ENCODE results near the gene ITPR1. TPM values are rescaled to one million over a fixed set of nuclear protein-coding genes. Genes with fewer than 3 reads are reported as not detected.

The ITPR1 gene
- total and polyA plus RNA-seq, 2 of the 4 experiments (the other 2 are of a cell fraction), result 1.8 to 5.7 TPM

DNA sequence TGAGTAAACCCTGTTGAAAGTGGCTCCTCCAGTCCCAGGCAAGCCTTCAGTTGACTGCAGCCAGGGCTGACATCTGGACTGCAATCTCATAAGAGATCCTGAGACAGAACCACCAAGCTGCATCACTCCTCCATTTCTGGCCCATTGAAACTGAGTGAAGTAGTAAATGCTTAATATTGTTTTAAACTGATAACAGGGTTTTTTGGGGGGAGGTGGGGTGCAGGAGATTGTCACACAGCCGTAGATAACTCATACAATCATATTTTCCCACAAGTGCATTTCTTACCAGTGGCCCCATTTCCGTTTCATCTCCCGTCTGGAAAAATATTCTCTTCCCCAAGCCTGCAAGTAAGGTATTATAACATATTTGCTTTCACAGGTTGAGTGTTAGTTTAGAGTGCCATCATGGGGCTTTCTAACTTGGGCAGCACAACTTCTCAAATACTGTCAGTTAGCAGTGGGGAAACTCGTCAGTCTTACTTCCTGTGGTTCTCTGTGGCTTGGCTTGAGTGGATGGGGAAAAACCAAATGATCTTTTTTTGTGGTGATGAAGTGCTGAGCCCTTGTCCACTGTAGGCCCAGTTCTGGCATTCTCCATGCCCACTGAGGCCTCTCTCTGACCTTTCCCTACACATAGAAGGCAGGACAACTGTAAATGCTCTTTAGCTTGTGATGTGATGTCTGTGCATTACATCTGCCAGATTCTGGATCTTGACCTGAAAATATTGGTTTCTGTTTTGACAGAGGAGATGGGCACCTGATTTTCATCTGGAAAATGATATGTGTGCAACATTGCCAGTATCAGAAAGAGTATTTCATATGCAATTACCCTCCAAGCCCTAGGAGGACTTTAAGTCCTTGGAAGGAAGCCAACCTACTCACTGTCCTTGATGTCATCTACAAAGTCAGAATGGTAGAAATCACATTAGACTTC is 396.0 kb downstream of the ITPR1 start:
- Histone ChIP-seq H2AFZ (replicated peaks; ENCODE audit: low read length, poor library complexity) (no peak overlapping the region), H2AK9ac (replicated peaks; ENCODE audit: low read depth, low read length, poor library complexity) (no peak overlapping the region), H2BK5ac (ENCODE audit: low read depth, low read length, poor library complexity, severe bottlenecking) (no peak overlapping the region), H3K4me1 (ENCODE audit: control insufficient read depth, insufficient read depth, low read length) (no peaks in the 10 kb centered on the region), H2BK15ac (ENCODE audit: low read depth, low read length) (no peak overlapping the region), H3K4me3 (ENCODE audit: insufficient read depth, low read depth, low read length) (no peak overlapping the region), H4K91ac (ENCODE audit: insufficient read depth, low read depth, low read length) (no peak overlapping the region), H3K36me3 (ENCODE audit: control insufficient read depth, insufficient read depth, low read length) (no peaks in the 10 kb centered on the region), H3K9me1 (ENCODE audit: insufficient read depth, low read length) (no peaks in the 10 kb centered on the region), H3K56ac (ENCODE audit: extremely low read depth, insufficient read depth, low read length) (no peak overlapping the region), H3K9me3 (ENCODE audit: control insufficient read depth, insufficient read depth, low read length) (no peaks in the 10 kb centered on the region), H3K9ac (ENCODE audit: low read depth, low read length) (no peak overlapping the region), H2BK20ac (ENCODE audit: low read depth, low read length) (no peak overlapping the region), H3K79me1 (ENCODE audit: low read depth in 1 of 2, low read length in 2 of 2) (no peaks in the 10 kb centered on the region), H3K27ac (ENCODE audit: insufficient read depth, low read length) (no peak overlapping the region), H4K20me1 (ENCODE audit: insufficient read depth, low read length) (no peaks in the 10 kb centered on the region), H3K23ac (ENCODE audit: low read depth, low read length) (no peak overlapping the region), H3K14ac (replicated peaks; ENCODE audit: low read depth, low read length) (no peak overlapping the region), H4K5ac (ENCODE audit: low read depth, low read length) (no peak overlapping the region), H3K4me2 (ENCODE audit: low read depth, low read length) (no peak overlapping the region), H3K18ac (ENCODE audit: low read depth, low read length) (no peak overlapping the region), H3K4ac (ENCODE audit: low read depth, low read length) (no peak overlapping the region), H3K27me3 (ENCODE audit: control insufficient read depth, insufficient read depth, low read length) (no peaks in the 10 kb centered on the region), H2AK5ac (ENCODE audit: low read depth, low read length) (no peak overlapping the region), H2BK120ac (ENCODE audit: low read depth, low read length) (no peak overlapping the region), H4K8ac (ENCODE audit: low read depth in 2 of 2, low read length in 2 of 2) (no peak overlapping the region)
- dilution Hi-C loops (cut with HindIII; ENCODE audit: low sequenced_read_pairs, unreplicated experiment) (no loop called here), intact Hi-C loops (cut with micrococcal nuclease) (no loop called here), in situ Hi-C loops (cut with MboI; ENCODE audit: low sequenced_read_pairs) (no loop called here)
- BruUV-seq (replicated peaks), result no TSS peak
- TF ChIP-seq, protein P1, sequence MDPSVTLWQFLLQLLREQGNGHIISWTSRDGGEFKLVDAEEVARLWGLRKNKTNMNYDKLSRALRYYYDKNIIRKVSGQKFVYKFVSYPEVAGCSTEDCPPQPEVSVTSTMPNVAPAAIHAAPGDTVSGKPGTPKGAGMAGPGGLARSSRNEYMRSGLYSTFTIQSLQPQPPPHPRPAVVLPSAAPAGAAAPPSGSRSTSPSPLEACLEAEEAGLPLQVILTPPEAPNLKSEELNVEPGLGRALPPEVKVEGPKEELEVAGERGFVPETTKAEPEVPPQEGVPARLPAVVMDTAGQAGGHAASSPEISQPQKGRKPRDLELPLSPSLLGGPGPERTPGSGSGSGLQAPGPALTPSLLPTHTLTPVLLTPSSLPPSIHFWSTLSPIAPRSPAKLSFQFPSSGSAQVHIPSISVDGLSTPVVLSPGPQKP (IDR thresholded peaks at IDR 0.05; ENCODE audit: borderline replicate concordance, low read depth, low read length), result no peak
- TF ChIP-seq CHD1 (IDR thresholded peaks at IDR 0.05; ENCODE audit: low read depth, low read length) (no peak), POLR2A (IDR thresholded peaks at IDR 0.05; ENCODE audit: low read depth, low read length) (no peak), RFX5 (IDR thresholded peaks at IDR 0.05; ENCODE audit: low read depth, low read length) (no peak), FOS (IDR thresholded peaks at IDR 0.05; ENCODE audit: low read depth, low read length) (no peak), MXI1 (IDR thresholded peaks at IDR 0.05; ENCODE audit: borderline replicate concordance, low read depth, low read length) (no peak), BHLHE40 (IDR thresholded peaks at IDR 0.05; ENCODE audit: low read depth, low read length) (no peak), CEBPB (IDR thresholded peaks at IDR 0.05; ENCODE audit: low read depth, low read length) (no peak), NFE2L2 (IDR thresholded peaks at IDR 0.05; ENCODE audit: low read depth, low read length) (no peak)
- TF ChIP-seq, protein P2, sequence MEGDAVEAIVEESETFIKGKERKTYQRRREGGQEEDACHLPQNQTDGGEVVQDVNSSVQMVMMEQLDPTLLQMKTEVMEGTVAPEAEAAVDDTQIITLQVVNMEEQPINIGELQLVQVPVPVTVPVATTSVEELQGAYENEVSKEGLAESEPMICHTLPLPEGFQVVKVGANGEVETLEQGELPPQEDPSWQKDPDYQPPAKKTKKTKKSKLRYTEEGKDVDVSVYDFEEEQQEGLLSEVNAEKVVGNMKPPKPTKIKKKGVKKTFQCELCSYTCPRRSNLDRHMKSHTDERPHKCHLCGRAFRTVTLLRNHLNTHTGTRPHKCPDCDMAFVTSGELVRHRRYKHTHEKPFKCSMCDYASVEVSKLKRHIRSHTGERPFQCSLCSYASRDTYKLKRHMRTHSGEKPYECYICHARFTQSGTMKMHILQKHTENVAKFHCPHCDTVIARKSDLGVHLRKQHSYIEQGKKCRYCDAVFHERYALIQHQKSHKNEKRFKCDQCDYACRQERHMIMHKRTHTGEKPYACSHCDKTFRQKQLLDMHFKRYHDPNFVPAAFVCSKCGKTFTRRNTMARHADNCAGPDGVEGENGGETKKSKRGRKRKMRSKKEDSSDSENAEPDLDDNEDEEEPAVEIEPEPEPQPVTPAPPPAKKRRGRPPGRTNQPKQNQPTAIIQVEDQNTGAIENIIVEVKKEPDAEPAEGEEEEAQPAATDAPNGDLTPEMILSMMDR (conservative IDR thresholded peaks at IDR 0.05; ENCODE audit: low read depth, low read length), result no peak
- DNase-seq, result no peak
- no peak for ATAC-seq (ENCODE audit: low read depth)
- POLR2A ChIA-PET (ENCODE audit: unreplicated experiment), result no interaction called here
- WGBS, 2 experiments (ENCODE audit: extremely low coverage in 2 of 2, insufficient read length in 1 of 2), result no CpG with 5 or more reads among the region's 4 CpGs
- CTCF ChIA-PET, result no interaction called here
